ENCODE data around the gene TMEM151B. TPM values are rescaled to one million over a fixed set of nuclear protein-coding genes. Genes with fewer than 3 reads are reported as not detected.

TMEM151B gene
- polyA plus RNA-seq (66.0 and 82.1 TPM in 2 replicates), polyA minus RNA-seq (75.7 and 87.6 TPM in 2 replicates)

- H3K27ac ChIP-seq (ENCODE audit: low read length): peak within 1 kb of the TSS; percentile 88
- H3K4me2 ChIP-seq (ENCODE audit: low read length): peak within 1 kb of the TSS; percentile 98
- H3K36me3 ChIP-seq (ENCODE audit: insufficient read depth, low read length): peaks cover 6% of the 10 kb centered on the region
- no peaks in the 10 kb centered on the region for H3K27me3 ChIP-seq (ENCODE audit: insufficient read depth, low read depth, low read length)
- H3K79me2 ChIP-seq (replicated peaks; ENCODE audit: insufficient read depth, low read length): peaks cover 17% of the 10 kb centered on the region
- H3K9me3 ChIP-seq (ENCODE audit: low read length): no peaks in the 10 kb centered on the region
- H3K9ac ChIP-seq (ENCODE audit: low read length): peak within 1 kb of the TSS; percentile 85
- H4K20me1 ChIP-seq (ENCODE audit: insufficient read depth): no peaks in the 10 kb centered on the region
- H3F3A ChIP-seq (ENCODE audit: insufficient read depth, low read length, poor library complexity, severe bottlenecking): no peaks in the 10 kb centered on the region
- H3K9me2 ChIP-seq (ENCODE audit: insufficient read depth, low read length): no peaks in the 10 kb centered on the region
- H3K4me3 ChIP-seq (ENCODE audit: low read length): peak within 1 kb of the TSS; percentile 74
- peak within 1 kb of the TSS; percentile 66 for H2AFZ ChIP-seq (ENCODE audit: low read depth, low read length)
- TF ChIP-seq EP300 (conservative IDR thresholded peaks at IDR 0.05; ENCODE audit: poor library complexity, severe bottlenecking) (peak; percentile 9), POLR2AphosphoS5 (IDR thresholded peaks at IDR 0.05) (peak; percentile 49), SMC3 (conservative IDR thresholded peaks at IDR 0.05; ENCODE audit: poor library complexity) (peak; percentile 20), RAD21 (conservative IDR thresholded peaks at IDR 0.05) (no peak)
Observed at GRCh38 chr6:44269921-44270525, at the start of gene TMEM151B. Gene TMEM151B, plus strand, starts transcription at chr6:44270450. Its CDS starts 293 bp downstream, at chr6:44270743.

GRCh38 chr6:44220913-44221290 lies 49.3 kb upstream of the TMEM151B start:
- no peaks in the 10 kb centered on the region for H3K36me3 ChIP-seq (ENCODE audit: insufficient read depth, low read length)

GRCh38 chr6:44221291-44221960 lies 48.8 kb upstream of the TMEM151B start:
- TF ChIP-seq MXI1 (conservative IDR thresholded peaks at IDR 0.05; ENCODE audit: poor library complexity, severe bottlenecking) (no peak), CTCF (IDR thresholded peaks at IDR 0.05; ENCODE audit: poor library complexity, severe bottlenecking) (peak; percentile 26)
- no peaks in the 10 kb centered on the region for H3F3A ChIP-seq (ENCODE audit: insufficient read depth, low read length, poor library complexity, severe bottlenecking)
- no peak overlapping the region for H3K4me3 ChIP-seq (ENCODE audit: low read length)
- H2AFZ ChIP-seq (ENCODE audit: low read depth, low read length): no peak overlapping the region
- H3K9ac ChIP-seq (ENCODE audit: low read length): no peak overlapping the region
- peaks cover 4% of the 10 kb centered on the region for H3K27me3 ChIP-seq (ENCODE audit: insufficient read depth, low read depth, low read length)
- H3K9me2 ChIP-seq (ENCODE audit: insufficient read depth, low read length): no peaks in the 10 kb centered on the region
- H3K4me2 ChIP-seq (ENCODE audit: low read length): no peak overlapping the region
- no peaks in the 10 kb centered on the region for H3K36me3 ChIP-seq (ENCODE audit: insufficient read depth, low read length)
- no peaks in the 10 kb centered on the region for H3K9me3 ChIP-seq (ENCODE audit: low read length)
- peaks cover 3% of the 10 kb centered on the region for H3K79me2 ChIP-seq (replicated peaks; ENCODE audit: insufficient read depth, low read length)
- H3K27ac ChIP-seq (ENCODE audit: low read length): no peak overlapping the region
- H4K20me1 ChIP-seq (ENCODE audit: insufficient read depth): no peaks in the 10 kb centered on the region

More at GRCh38 chr6:44220913-44221290, 49.3 kb upstream of the TMEM151B start:
- Histone ChIP-seq H3K27me3 (ENCODE audit: insufficient read depth, low read depth, low read length) (peaks cover 4% of the 10 kb centered on the region), H3K9me3 (ENCODE audit: low read length) (no peaks in the 10 kb centered on the region), H3F3A (ENCODE audit: insufficient read depth, low read length, poor library complexity, severe bottlenecking) (no peaks in the 10 kb centered on the region), H3K27ac (ENCODE audit: low read length) (no peak overlapping the region), H3K4me2 (ENCODE audit: low read length) (no peak overlapping the region), H3K79me2 (replicated peaks; ENCODE audit: insufficient read depth, low read length) (no peaks in the 10 kb centered on the region), H3K9me2 (ENCODE audit: insufficient read depth, low read length) (no peaks in the 10 kb centered on the region), H4K20me1 (ENCODE audit: insufficient read depth) (no peaks in the 10 kb centered on the region), H3K4me3 (ENCODE audit: low read length) (no peak overlapping the region), H2AFZ (ENCODE audit: low read depth, low read length) (no peak overlapping the region), H3K9ac (ENCODE audit: low read length) (no peak overlapping the region)
- no peak for TF ChIP-seq EP300 (conservative IDR thresholded peaks at IDR 0.05; ENCODE audit: poor library complexity, severe bottlenecking)
- no peak for TF ChIP-seq TAF1 (IDR thresholded peaks at IDR 0.05; ENCODE audit: low read depth)
